GM19328 (cell line): ENCODE measurements around the gene CHCHD6.

Experiments used
- ATAC-seq: cut with Tn5 transposase; IDR thresholded peaks from one replicate; pipeline ENCODE4 v1.9.1; 2021; ENCODE audit warnings: mild to moderate bottlenecking, moderate library complexity; ENCODE audit not compliant: unreplicated experiment

Gene CHCHD6

GRCh38 chr3:126935756-126936509, 231.9 kb downstream of the CHCHD6 start:
- ATAC-seq = no peak

- ATAC-seq = no peak
Measured at GRCh38 chr3:126936853-126937425, 232.9 kb downstream of the CHCHD6 start.

- no peak for ATAC-seq
Measured at GRCh38 chr3:126937533-126937932, 233.5 kb downstream of the CHCHD6 start.

GRCh38 chr3:126937973-126938372, 233.9 kb downstream of the CHCHD6 start:
- ATAC-seq = no peak

- ATAC-seq = no peak
Measured at GRCh38 chr3:126938520-126939337, 234.7 kb downstream of the CHCHD6 start.

GRCh38 chr3:126939338-126939718, 235.3 kb downstream of the CHCHD6 start:
- no peak for ATAC-seq

- ATAC-seq = no peak
Measured at GRCh38 chr3:126939733-126940132, 235.7 kb downstream of the CHCHD6 start.

GRCh38 chr3:126941721-126942270, 237.8 kb downstream of the CHCHD6 start:
- no peak for ATAC-seq

GRCh38 chr3:126944089-126944965, 240.3 kb downstream of the CHCHD6 start:
- no peak for ATAC-seq

- no peak for ATAC-seq
Measured at GRCh38 chr3:126945171-126945721, 241.2 kb downstream of the CHCHD6 start.

- ATAC-seq = no peak
Measured at GRCh38 chr3:126945891-126946290, 241.9 kb downstream of the CHCHD6 start.

- ATAC-seq = no peak
Measured at GRCh38 chr3:126946405-126946804, 242.4 kb downstream of the CHCHD6 start.

GRCh38 chr3:126947429-126947828, 243.4 kb downstream of the CHCHD6 start:
- no peak for ATAC-seq

GRCh38 chr3:126948980-126949535, 245.0 kb downstream of the CHCHD6 start:
- ATAC-seq = no peak

GRCh38 chr3:126951561-126951960, 247.5 kb downstream of the CHCHD6 start:
- no peak for ATAC-seq

GRCh38 chr3:126952261-126952982, 248.4 kb downstream of the CHCHD6 start:
- ATAC-seq = no peak

- ATAC-seq = no peak
Measured at GRCh38 chr3:126952983-126953660, 249.1 kb downstream of the CHCHD6 start.

GRCh38 chr3:126954141-126954842, 250.3 kb downstream of the CHCHD6 start:
- no peak for ATAC-seq
